OCI-LY1 (cell line): ENCODE measurements around the gene ZNF558.

Source experiments
- H2AFZ ChIP-seq: fragments of 200-600 bp; sonication (generic), shearing (Covaris generic); 2 replicates; pipeline ENCODE4 v1.6.0; 2014; ENCODE audit warnings: antibody characterized with exemption, mild to moderate bottlenecking, low read length
- H3F3A ChIP-seq: fragments of 200-600 bp; sonication (generic), shearing (Covaris generic); 2 replicates; pipeline ENCODE4 v1.6.0; 2014; ENCODE audit warnings: mild to moderate bottlenecking, antibody characterized with exemption, low read length, moderate library complexity; ENCODE audit not compliant: insufficient read depth
- H3K27ac ChIP-seq: fragments of 200-600 bp; sonication (generic); 2 replicates; pipeline ENCODE4 v1.5.1; 2014; ENCODE audit warnings: low read length, mixed run types, mild to moderate bottlenecking, low read depth; ENCODE audit not compliant: poor library complexity, severe bottlenecking
- H3K27me3 ChIP-seq: fragments of 200-600 bp; sonication (generic); 2 replicates; pipeline ENCODE4 v1.6.0; 2014; ENCODE audit warnings: antibody characterized with exemption, mild to moderate bottlenecking, low read length, moderate library complexity; ENCODE audit not compliant: insufficient read depth
- H3K36me3 ChIP-seq: fragments of 200-600 bp; sonication (generic); 2 replicates; pipeline ENCODE4 v1.6.1; 2014; ENCODE audit warnings: mild to moderate bottlenecking, antibody characterized with exemption, low read length, moderate library complexity, mixed read lengths; ENCODE audit not compliant: insufficient read depth
- H3K4me1 ChIP-seq: fragments of 200-600 bp; sonication (generic); 2 replicates; pipeline ENCODE4 v1.5.1; 2014; ENCODE audit warnings: mild to moderate bottlenecking, low read length, moderate library complexity; ENCODE audit not compliant: insufficient read depth, severe bottlenecking
- H3K4me2 ChIP-seq: fragments of 200-600 bp; sonication (generic), shearing (Covaris generic); 2 replicates; pipeline ENCODE4 v1.6.1; 2014; ENCODE audit warnings: low read length
- H3K4me3 ChIP-seq: fragments of 200-600 bp; sonication (generic); 2 replicates; pipeline ENCODE4 v1.5.1; 2014; ENCODE audit warnings: low read length, low read depth, mild to moderate bottlenecking, mixed read lengths; ENCODE audit not compliant: poor library complexity, severe bottlenecking
- H3K79me2 ChIP-seq: fragments of 200-600 bp; shearing (Covaris generic); 2 replicates; pipeline ENCODE4 v1.6.1; 2016; ENCODE audit warnings: mixed run types, low read length, mixed read lengths; ENCODE audit not compliant: insufficient read depth
- H3K9ac ChIP-seq: fragments of 200-600 bp; sonication (generic), shearing (Covaris generic); 2 replicates; pipeline ENCODE4 v1.6.1; 2014; ENCODE audit warnings: mild to moderate bottlenecking, low read length, mixed read lengths
- H3K9me2 ChIP-seq: fragments of 200-600 bp; sonication (generic), shearing (Covaris generic); 2 replicates; pipeline ENCODE4 v1.6.1; 2014; ENCODE audit warnings: low read depth, mild to moderate bottlenecking, low read length, mixed read lengths
- H3K9me3 ChIP-seq: fragments of 200-600 bp; shearing (Covaris generic); 2 replicates; pipeline ENCODE4 v1.6.1; 2014; ENCODE audit warnings: low read length, mixed read lengths
- H4K20me1 ChIP-seq: fragments of 200-600 bp; sonication (generic), shearing (Covaris generic); 2 replicates; pipeline ENCODE4 v1.6.0; 2016; ENCODE audit warnings: mild to moderate bottlenecking, low read length; ENCODE audit not compliant: insufficient read depth
- EZH2 ChIP-seq: fragments of 200-600 bp; sonication (generic), shearing (Covaris generic); IDR thresholded peaks from 2 replicates; pipeline ENCODE4 v1.8.0; 2017; ENCODE audit warnings: borderline replicate concordance, mixed run types, mild to moderate bottlenecking, antibody characterized with exemption, low read length, moderate library complexity, mixed read lengths
- TF ChIP-seq, protein P1 (sequence below): fragments of 200-600 bp; sonication (generic), shearing (Covaris generic); IDR thresholded peaks from 2 replicates; pipeline ENCODE4 v1.5.1; 2017; ENCODE audit warnings: mild to moderate bottlenecking, antibody characterized with exemption, low read length, moderate library complexity, mixed read lengths

Gene ZNF558

DNA sequence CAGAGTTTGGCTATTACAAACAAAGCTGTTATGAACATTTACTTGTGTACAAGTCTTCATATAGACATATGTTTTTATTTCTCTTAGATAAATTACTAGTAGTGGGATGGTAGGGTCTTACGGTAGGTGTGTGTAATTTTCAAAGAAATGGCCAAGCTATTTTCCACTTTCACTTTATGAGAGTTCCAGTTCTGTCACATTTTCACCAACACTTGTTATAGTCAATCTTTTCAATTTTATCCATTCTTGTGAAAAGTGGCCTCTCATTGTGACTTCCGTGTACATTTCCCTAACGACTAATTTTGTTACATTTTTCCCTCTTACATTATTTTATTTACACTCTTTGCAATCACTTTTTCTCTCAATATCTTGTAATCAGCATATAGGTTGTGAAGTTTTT lies 18.4 kb upstream of the ZNF558 start:
- no peaks in the 10 kb centered on the region for H3K79me2 ChIP-seq
- H3K4me2 ChIP-seq: no peak overlapping the region
- no peaks in the 10 kb centered on the region for H3K9me2 ChIP-seq
- H3K27ac ChIP-seq: no peak overlapping the region
- no peak for TF ChIP-seq EZH2
- TF ChIP-seq, protein P1, sequence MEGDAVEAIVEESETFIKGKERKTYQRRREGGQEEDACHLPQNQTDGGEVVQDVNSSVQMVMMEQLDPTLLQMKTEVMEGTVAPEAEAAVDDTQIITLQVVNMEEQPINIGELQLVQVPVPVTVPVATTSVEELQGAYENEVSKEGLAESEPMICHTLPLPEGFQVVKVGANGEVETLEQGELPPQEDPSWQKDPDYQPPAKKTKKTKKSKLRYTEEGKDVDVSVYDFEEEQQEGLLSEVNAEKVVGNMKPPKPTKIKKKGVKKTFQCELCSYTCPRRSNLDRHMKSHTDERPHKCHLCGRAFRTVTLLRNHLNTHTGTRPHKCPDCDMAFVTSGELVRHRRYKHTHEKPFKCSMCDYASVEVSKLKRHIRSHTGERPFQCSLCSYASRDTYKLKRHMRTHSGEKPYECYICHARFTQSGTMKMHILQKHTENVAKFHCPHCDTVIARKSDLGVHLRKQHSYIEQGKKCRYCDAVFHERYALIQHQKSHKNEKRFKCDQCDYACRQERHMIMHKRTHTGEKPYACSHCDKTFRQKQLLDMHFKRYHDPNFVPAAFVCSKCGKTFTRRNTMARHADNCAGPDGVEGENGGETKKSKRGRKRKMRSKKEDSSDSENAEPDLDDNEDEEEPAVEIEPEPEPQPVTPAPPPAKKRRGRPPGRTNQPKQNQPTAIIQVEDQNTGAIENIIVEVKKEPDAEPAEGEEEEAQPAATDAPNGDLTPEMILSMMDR: no peak
- no peaks in the 10 kb centered on the region for H4K20me1 ChIP-seq
- no peaks in the 10 kb centered on the region for H3K4me1 ChIP-seq
- H3K9me3 ChIP-seq: no peaks in the 10 kb centered on the region
- no peak overlapping the region for H2AFZ ChIP-seq
- no peaks in the 10 kb centered on the region for H3K27me3 ChIP-seq
- H3K36me3 ChIP-seq: no peaks in the 10 kb centered on the region
- no peak overlapping the region for H3K4me3 ChIP-seq
- H3F3A ChIP-seq: no peaks in the 10 kb centered on the region
- H3K9ac ChIP-seq: no peak overlapping the region

DNA sequence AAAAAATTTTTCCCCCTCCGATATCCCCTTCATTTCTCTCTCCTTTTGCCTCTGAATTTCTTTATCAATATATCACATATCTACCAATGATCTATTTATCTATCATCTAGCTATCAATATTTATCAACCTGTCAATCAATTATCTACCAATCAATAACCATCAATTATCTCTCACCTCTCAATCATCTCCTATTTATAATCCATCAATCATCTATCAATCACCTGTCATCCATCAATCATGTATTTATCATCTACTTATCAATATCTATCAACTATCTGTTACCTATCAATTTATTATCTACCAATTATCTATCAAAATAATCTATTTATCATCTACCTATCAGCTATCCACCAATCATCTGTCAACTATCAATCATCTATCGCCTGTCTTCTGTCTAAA lies 17.1 kb upstream of the ZNF558 start:
- H3K4me1 ChIP-seq: no peaks in the 10 kb centered on the region
- H3K9me2 ChIP-seq: no peaks in the 10 kb centered on the region
- no peaks in the 10 kb centered on the region for H3K36me3 ChIP-seq
- no peaks in the 10 kb centered on the region for H3K9me3 ChIP-seq
- no peaks in the 10 kb centered on the region for H3K27me3 ChIP-seq
- no peak overlapping the region for H2AFZ ChIP-seq
- TF ChIP-seq EZH2: no peak
- TF ChIP-seq, protein P1: no peak
- H3K27ac ChIP-seq: no peak overlapping the region
- no peak overlapping the region for H3K4me2 ChIP-seq
- no peak overlapping the region for H3K9ac ChIP-seq
- H3F3A ChIP-seq: no peaks in the 10 kb centered on the region
- no peak overlapping the region for H3K4me3 ChIP-seq
- no peaks in the 10 kb centered on the region for H3K79me2 ChIP-seq
- H4K20me1 ChIP-seq: no peaks in the 10 kb centered on the region

DNA sequence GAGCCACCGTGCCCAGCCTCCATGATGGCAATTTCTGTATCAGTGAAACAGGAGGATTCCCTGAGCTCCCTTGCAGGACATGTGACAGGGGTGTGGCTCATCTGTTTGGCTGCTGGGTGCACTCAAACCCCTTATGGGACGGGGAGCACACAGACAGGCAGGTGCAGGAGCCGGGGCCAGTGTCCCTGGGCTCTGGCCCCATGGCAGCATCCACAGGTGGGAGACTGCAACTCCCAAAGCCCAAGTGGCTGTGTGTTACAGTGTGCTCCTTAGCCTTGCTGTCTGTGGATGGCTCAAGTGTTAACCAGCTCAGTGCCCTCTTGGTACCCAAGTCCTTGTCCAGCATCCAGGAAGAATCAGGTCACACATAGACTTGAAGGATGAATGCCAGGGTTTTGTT lies 14.7 kb upstream of the ZNF558 start:
- no peaks in the 10 kb centered on the region for H3F3A ChIP-seq
- H3K4me1 ChIP-seq: no peaks in the 10 kb centered on the region
- H3K27me3 ChIP-seq: no peaks in the 10 kb centered on the region
- H3K79me2 ChIP-seq: no peaks in the 10 kb centered on the region
- no peak overlapping the region for H2AFZ ChIP-seq
- H4K20me1 ChIP-seq: no peaks in the 10 kb centered on the region
- H3K36me3 ChIP-seq: no peaks in the 10 kb centered on the region
- H3K9me2 ChIP-seq: no peaks in the 10 kb centered on the region
- no peak overlapping the region for H3K9ac ChIP-seq
- H3K4me3 ChIP-seq: no peak overlapping the region
- TF ChIP-seq, protein P1: no peak
- TF ChIP-seq EZH2: no peak
- H3K27ac ChIP-seq: no peak overlapping the region
- H3K4me2 ChIP-seq: no peak overlapping the region
- no peaks in the 10 kb centered on the region for H3K9me3 ChIP-seq
